Bronchial epithelial cell (primary cell): ENCODE data around the gene C10orf90. TPM values are rescaled to one million over a fixed set of nuclear protein-coding genes. Genes with fewer than 3 reads are reported as not detected.

Experiments used
- DNase-seq: peaks from one replicate; pipeline ENCODE4 v3.0.0-alpha.2; 2010; ENCODE audit warnings: low read depth
- FAIRE-seq: peaks from 2 replicates; lab custom pipeline; 2011; peaks lifted over from hg19 to GRCh38; lab: Jason Lieb, UNC
- H3K27me3 ChIP-seq: 2 replicates; pipeline ENCODE4 v1.5.1; 2011; ENCODE audit warnings: low read length; ENCODE audit not compliant: control insufficient read depth, insufficient read depth
- H3K36me3 ChIP-seq: 2 replicates; pipeline ENCODE4 v1.5.1; 2011; ENCODE audit warnings: low read length; ENCODE audit not compliant: control insufficient read depth, insufficient read depth
- H3K4me3 ChIP-seq: 2 replicates; pipeline ENCODE4 v1.5.1; 2011; ENCODE audit warnings: mild to moderate bottlenecking, low read depth, low read length, control low read depth
- total RNA-seq: library from RNA; depleted of rRNA; stranded (reverse); fragments of >200 nt; gene quantifications from 2 replicates; pipeline ENCODE4 v1.2.1, GENCODE V29; 2014
- TF ChIP-seq, protein P1 (sequence below): IDR thresholded peaks from 2 replicates; pipeline ENCODE4 v1.5.1; 2011; ENCODE audit warnings: mild to moderate bottlenecking, moderate library complexity, low read length, control low read depth, inconsistent platforms; ENCODE audit not compliant: insufficient read depth, severe bottlenecking

Gene C10orf90
- total RNA-seq, 1 donor from 2014 or later, result not detected

DNA sequence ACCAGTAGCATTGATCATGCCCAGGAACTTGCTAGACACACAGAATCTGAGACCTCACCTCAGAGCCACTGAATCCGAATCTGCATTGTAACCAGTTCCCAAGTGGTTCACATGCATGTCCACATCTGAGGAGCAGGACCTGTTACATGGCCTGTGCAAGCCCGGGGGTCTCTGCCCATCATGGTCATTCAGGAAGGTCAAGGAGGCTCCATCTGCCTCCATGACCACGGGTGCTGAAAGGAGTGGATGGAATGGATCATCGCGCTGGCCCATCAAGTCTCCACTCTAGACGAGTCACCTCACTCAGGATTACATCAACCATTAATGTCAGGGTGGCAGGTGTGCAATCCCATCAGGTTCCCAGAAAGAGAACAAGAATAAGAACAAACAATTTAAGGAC lies 196.5 kb downstream of the C10orf90 start:
- DNase-seq (no peak), FAIRE-seq (no peak)
- no peaks in the 10 kb centered on the region for H3K27me3 ChIP-seq
- TF ChIP-seq, protein P1, sequence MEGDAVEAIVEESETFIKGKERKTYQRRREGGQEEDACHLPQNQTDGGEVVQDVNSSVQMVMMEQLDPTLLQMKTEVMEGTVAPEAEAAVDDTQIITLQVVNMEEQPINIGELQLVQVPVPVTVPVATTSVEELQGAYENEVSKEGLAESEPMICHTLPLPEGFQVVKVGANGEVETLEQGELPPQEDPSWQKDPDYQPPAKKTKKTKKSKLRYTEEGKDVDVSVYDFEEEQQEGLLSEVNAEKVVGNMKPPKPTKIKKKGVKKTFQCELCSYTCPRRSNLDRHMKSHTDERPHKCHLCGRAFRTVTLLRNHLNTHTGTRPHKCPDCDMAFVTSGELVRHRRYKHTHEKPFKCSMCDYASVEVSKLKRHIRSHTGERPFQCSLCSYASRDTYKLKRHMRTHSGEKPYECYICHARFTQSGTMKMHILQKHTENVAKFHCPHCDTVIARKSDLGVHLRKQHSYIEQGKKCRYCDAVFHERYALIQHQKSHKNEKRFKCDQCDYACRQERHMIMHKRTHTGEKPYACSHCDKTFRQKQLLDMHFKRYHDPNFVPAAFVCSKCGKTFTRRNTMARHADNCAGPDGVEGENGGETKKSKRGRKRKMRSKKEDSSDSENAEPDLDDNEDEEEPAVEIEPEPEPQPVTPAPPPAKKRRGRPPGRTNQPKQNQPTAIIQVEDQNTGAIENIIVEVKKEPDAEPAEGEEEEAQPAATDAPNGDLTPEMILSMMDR, result no peak
- H3K4me3 ChIP-seq, result no peak overlapping the region
- H3K36me3 ChIP-seq, result no peaks in the 10 kb centered on the region

GRCh38 chr10:126470991-126471390 lies 199.5 kb downstream of the C10orf90 start:
- H3K36me3 ChIP-seq, result no peaks in the 10 kb centered on the region
- TF ChIP-seq, protein P1, result no peak
- no peak for DNase-seq
- no peaks in the 10 kb centered on the region for H3K27me3 ChIP-seq
- H3K4me3 ChIP-seq, result no peak overlapping the region
- no peak for FAIRE-seq

GRCh38 chr10:126469692-126470091 lies 200.8 kb downstream of the C10orf90 start:
- TF ChIP-seq, protein P1, result no peak
- H3K27me3 ChIP-seq, result no peaks in the 10 kb centered on the region
- H3K4me3 ChIP-seq, result no peak overlapping the region
- DNase-seq (no peak), FAIRE-seq (no peak)
- no peaks in the 10 kb centered on the region for H3K36me3 ChIP-seq

GRCh38 chr10:126468876-126469643 lies 201.4 kb downstream of the C10orf90 start:
- no peak for FAIRE-seq

DNA sequence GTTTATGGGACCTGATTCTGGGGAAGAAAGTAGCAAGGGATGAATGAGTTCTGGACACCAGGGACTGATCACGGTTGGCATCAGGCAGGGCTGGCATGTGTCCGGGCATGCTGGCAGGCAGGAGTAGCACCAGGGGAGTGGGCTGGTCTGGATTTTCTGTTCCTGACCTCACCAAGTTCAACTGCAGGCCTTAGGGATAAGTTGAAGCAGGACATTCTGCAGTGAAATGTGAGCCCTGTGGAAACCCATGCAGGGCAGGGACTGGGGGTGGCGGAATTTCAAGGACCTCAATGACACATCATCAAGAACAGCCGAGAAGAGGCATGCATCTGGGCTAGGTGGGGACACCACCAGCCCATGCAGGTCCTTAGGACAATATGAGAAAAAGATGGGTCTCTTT lies 202.0 kb downstream of the C10orf90 start:
- DNase-seq (peak; percentile 41), FAIRE-seq (no peak)
- Histone ChIP-seq H3K36me3 (no peaks in the 10 kb centered on the region), H3K27me3 (no peaks in the 10 kb centered on the region), H3K4me3 (no peak overlapping the region)
- TF ChIP-seq, protein P1, result no peak

More at GRCh38 chr10:126468876-126469643, 201.4 kb downstream of the C10orf90 start:
- DNase-seq, result no peak
- H3K4me3 ChIP-seq, result no peak overlapping the region
- no peaks in the 10 kb centered on the region for H3K36me3 ChIP-seq
- TF ChIP-seq, protein P1, result no peak
- no peaks in the 10 kb centered on the region for H3K27me3 ChIP-seq

GRCh38 chr10:126465771-126466170 lies 204.7 kb downstream of the C10orf90 start:
- TF ChIP-seq, protein P1, result no peak
- Histone ChIP-seq H3K27me3 (no peaks in the 10 kb centered on the region), H3K36me3 (no peaks in the 10 kb centered on the region), H3K4me3 (no peak overlapping the region)
- FAIRE-seq, result no peak
- no peak for DNase-seq
